Measurements from ENCODE around the gene SNAP91. TPM values are rescaled to one million over a fixed set of nuclear protein-coding genes. Genes with fewer than 3 reads are reported as not detected.

The SNAP91 gene
- total and polyA plus RNA-seq, 9 of the 15 experiments (the other 6 are each of a cell fraction or from before 2014, with no cell fraction given), result not detected

DNA sequence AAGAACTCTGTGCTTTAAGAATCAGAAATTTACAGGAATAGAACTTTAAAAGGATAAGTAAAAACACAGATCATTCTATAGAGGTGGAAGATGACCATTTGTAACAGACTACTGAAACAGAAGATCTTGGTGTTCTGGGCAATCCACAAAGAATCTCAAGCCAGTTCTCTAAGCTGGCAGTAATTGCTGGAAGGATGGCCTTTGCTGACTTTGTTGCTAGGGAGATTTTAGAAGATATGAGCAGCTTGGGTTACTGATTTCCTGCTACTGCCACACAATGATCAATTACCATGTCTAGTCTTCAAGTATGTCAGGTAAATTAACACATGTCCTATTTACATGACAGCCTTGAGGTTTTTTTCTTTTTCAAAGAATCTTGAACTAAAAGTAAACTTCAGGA is 31.1 kb downstream of the SNAP91 start:
- CTCF ChIA-PET (ENCODE audit: low intra/inter-chr PET ratio), result no interaction called here
- TF ChIP-seq ZNF445 (CRISPR knock-in tag; IDR thresholded peaks at IDR 0.05; ENCODE audit: low read depth) (no peak), EP400 (IDR thresholded peaks at IDR 0.05) (no peak), E2F6 (IDR thresholded peaks at IDR 0.05; ENCODE audit: borderline replicate concordance in 1 of 2, extremely low read depth in 1 of 2, insufficient read depth in 1 of 2, insufficient read length in 1 of 2, low read depth in 1 of 2, low read length in 1 of 2, poor library complexity in 1 of 2, severe bottlenecking in 1 of 2) (no peak), ZNF436 (CRISPR knock-in tag; IDR thresholded peaks at IDR 0.05) (no peak), CREM (IDR thresholded peaks at IDR 0.05; ENCODE audit: low read depth) (no peak), ZNF639 (CRISPR knock-in tag; conservative IDR thresholded peaks at IDR 0.05 in 1 of 2, IDR thresholded peaks at IDR 0.05 in 1 of 2) (no peak), ZNF778 (CRISPR knock-in tag; IDR thresholded peaks at IDR 0.05) (no peak), RAD51 (IDR thresholded peaks at IDR 0.05; ENCODE audit: borderline replicate concordance, low read depth) (no peak), SMAD2 (IDR thresholded peaks at IDR 0.05; ENCODE audit: low read depth, low read length) (no peak), TEAD1 (CRISPR knock-in tag; IDR thresholded peaks at IDR 0.05) (no peak)
- TF ChIP-seq, protein P1, sequence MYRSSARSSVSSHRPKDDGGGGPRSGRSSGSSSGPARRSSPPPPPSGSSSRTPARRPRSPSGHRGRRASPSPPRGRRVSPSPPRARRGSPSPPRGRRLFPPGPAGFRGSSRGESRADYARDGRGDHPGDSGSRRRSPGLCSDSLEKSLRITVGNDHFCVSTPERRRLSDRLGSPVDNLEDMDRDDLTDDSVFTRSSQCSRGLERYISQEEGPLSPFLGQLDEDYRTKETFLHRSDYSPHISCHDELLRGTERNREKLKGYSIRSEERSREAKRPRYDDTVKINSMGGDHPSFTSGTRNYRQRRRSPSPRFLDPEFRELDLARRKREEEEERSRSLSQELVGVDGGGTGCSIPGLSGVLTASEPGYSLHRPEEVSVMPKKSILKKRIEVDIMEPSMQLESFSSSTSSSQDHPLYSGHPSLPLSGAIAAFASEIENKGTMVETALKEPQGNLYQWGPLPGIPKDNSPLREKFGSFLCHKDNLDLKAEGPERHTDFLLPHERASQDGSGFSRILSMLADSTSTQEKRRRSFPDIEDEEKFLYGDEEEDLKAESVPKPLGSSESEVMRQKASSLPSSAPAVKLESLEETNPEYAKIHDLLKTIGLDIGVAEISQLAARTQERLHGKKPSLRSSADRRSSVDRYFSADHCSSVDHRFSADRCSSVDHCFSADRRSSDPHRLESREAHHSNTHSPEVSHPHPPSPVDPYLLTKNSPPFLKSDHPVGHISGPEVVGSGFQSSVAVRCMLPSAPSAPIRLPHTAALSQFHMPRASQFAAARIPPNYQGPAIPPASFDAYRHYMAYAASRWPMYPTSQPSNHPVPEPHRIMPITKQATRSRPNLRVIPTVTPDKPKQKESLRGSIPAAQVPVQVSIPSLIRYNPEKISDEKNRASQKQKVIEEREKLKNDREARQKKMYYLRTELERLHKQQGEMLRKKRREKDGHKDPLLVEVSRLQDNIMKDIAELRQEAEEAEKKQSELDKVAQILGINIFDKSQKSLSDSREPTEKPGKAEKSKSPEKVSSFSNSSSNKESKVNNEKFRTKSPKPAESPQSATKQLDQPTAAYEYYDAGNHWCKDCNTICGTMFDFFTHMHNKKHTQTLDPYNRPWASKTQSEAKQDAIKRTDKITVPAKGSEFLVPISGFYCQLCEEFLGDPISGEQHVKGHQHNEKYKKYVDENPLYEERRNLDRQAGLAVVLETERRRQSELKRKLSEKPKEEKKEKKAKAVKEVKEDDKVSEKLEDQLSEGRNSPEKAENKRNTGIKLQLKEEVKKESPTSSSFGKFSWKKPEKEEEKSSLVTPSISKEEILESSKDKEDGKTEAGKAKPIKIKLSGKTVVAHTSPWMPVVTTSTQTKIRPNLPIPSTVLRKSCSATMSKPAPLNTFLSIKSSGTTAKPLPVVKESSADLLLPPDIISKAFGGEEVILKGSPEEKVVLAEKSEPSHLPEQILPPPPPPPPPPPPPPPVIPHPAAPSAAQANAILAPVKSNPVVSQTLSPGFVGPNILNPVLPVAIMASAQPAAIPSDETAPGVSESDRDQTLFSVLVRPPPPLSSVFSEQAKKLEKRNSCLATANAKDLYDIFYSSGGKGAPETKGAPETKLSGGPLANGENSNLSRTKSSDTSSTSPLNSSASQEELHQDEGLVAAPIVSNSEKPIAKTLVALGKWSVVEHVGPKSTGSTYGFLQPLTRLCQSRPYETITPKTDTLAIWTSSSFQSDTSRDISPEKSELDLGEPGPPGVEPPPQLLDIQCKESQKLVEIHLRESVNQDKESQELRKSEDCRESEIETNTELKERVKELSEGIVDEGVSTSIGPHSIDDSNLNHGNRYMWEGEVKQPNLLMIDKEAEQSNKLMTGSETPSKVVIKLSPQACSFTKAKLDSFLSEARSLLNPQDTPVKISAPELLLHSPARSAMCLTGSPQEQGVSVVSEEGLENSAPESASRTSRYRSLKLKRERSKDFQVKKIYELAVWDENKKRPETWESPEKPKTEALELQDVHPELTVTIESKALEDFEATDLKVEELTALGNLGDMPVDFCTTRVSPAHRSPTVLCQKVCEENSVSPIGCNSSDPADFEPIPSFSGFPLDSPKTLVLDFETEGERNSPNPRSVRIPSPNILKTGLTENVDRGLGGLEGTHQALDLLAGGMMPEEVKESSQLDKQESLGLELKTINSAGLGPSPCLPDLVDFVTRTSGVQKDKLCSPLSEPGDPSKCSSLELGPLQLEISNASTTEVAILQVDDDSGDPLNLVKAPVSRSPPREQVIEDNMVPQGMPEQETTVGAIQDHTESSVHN (IDR thresholded peaks at IDR 0.05; ENCODE audit: borderline replicate concordance in 1 of 2, low read depth in 1 of 2), result no peak

More for the DNA sequence above, 31.1 kb downstream of the SNAP91 start:
- DNase-seq (ENCODE audit: extremely low read depth in 1 of 4, low spot score in 3 of 4) (no peak), FAIRE-seq (no peak), ATAC-seq (no peak)
- POLR2A ChIA-PET, result no interaction called here
- Histone ChIP-seq H3K4me2 (ENCODE audit: insufficient read depth, low read length) (no peak overlapping the region), H3K9me3 (replicated peaks; ENCODE audit: control insufficient read depth, insufficient read depth, low read depth, low read length) (no peaks in the 10 kb centered on the region), H3K27ac (ENCODE audit: extremely low read depth, low read depth, low read length) (no peak overlapping the region), H3K4me3 (no peak overlapping the region), H4K20me1 (replicated peaks; ENCODE audit: control insufficient read depth, insufficient read depth, low read length) (no peaks in the 10 kb centered on the region), H3K4me1 (replicated peaks in 1 of 2; ENCODE audit: control insufficient read depth in 2 of 2, insufficient read depth in 2 of 2, low read length in 2 of 2) (no peaks in the 10 kb centered on the region), H3K9ac (ENCODE audit: insufficient read depth in 1 of 2, low read depth in 2 of 2, low read length in 2 of 2) (no peak overlapping the region), H3K79me2 (ENCODE audit: control insufficient read depth, insufficient read depth, low read length) (no peaks in the 10 kb centered on the region), H3K36me3 (ENCODE audit: control insufficient read depth, insufficient read depth, low read length) (no peaks in the 10 kb centered on the region), H2AFZ (ENCODE audit: low read depth, low read length) (no peak overlapping the region), H3K9me1 (ENCODE audit: control insufficient read depth, insufficient read depth, low read length) (no peaks in the 10 kb centered on the region), H3K27me3 (ENCODE audit: control insufficient read depth in 2 of 2, insufficient read depth in 2 of 2, low read length in 2 of 2) (no peaks in the 10 kb centered on the region)
- in situ Hi-C loops (cut with MboI), result no loop called here
- no TSS peak for BruUV-seq (replicated peaks)
- intact Hi-C loops (cut with micrococcal nuclease), result no loop called here

Data from K562 (cell line).